GM23248 (cell line): ENCODE measurements around the gene RHEB. TPM values are rescaled to one million over a fixed set of nuclear protein-coding genes. Genes with fewer than 3 reads are reported as not detected.

Experiments
- DNase-seq: peaks from one replicate; pipeline ENCODE4 v3.0.0-alpha.2; 2015
- H2AFZ ChIP-seq: fragments of 200-600 bp; sonication (generic); 2 replicates; pipeline ENCODE4 v1.6.1; 2016; ENCODE audit warnings: antibody characterized with exemption
- H3F3A ChIP-seq: fragments of 200-600 bp; sonication (generic); 2 replicates; pipeline ENCODE4 v1.6.1; 2016; ENCODE audit warnings: mild to moderate bottlenecking, antibody characterized with exemption, mixed run types; ENCODE audit not compliant: insufficient read depth
- H3K27ac ChIP-seq: fragments of 200-600 bp; sonication (generic); 2 replicates; pipeline ENCODE4 v1.5.1; 2016; ENCODE audit warnings: mild to moderate bottlenecking
- H3K27me3 ChIP-seq: fragments of 200-600 bp; sonication (generic); replicated peaks from 2 replicates; pipeline ENCODE4 v1.6.1; 2016; ENCODE audit warnings: mild to moderate bottlenecking; ENCODE audit not compliant: insufficient read depth
- H3K36me3 ChIP-seq: fragments of 200-600 bp; sonication (generic); 2 replicates; pipeline ENCODE4 v1.6.1; 2016; ENCODE audit warnings: low read depth, mild to moderate bottlenecking
- H3K4me1 ChIP-seq: fragments of 200-600 bp; sonication (generic); 2 replicates; pipeline ENCODE4 v1.6.1; 2016; ENCODE audit warnings: mild to moderate bottlenecking; ENCODE audit not compliant: insufficient read depth
- H3K4me2 ChIP-seq: fragments of 200-600 bp; sonication (generic); one replicate; pipeline ENCODE4 v1.6.1; 2016; ENCODE audit warnings: mild to moderate bottlenecking; ENCODE audit not compliant: unreplicated experiment
- H3K4me3 ChIP-seq: fragments of 200-600 bp; sonication (generic); 2 replicates; pipeline ENCODE4 v1.5.1; 2016; ENCODE audit warnings: mild to moderate bottlenecking
- H3K79me2 ChIP-seq: fragments of 200-600 bp; sonication (generic); 2 replicates; pipeline ENCODE4 v1.6.1; 2016; ENCODE audit warnings: mild to moderate bottlenecking; ENCODE audit not compliant: insufficient read depth
- H3K9ac ChIP-seq: fragments of 200-600 bp; sonication (generic); 2 replicates; pipeline ENCODE4 v1.6.1; 2016; ENCODE audit warnings: mild to moderate bottlenecking
- H3K9me2 ChIP-seq: fragments of 200-600 bp; sonication (generic); 2 replicates; pipeline ENCODE4 v1.6.1; 2016; ENCODE audit warnings: mixed run types, mild to moderate bottlenecking, moderate library complexity; ENCODE audit not compliant: insufficient read depth
- H3K9me3 ChIP-seq: fragments of 200-600 bp; sonication (generic); one replicate; pipeline ENCODE4 v1.6.1; 2017; ENCODE audit warnings: low read depth
- H4K20me1 ChIP-seq: fragments of 200-600 bp; sonication (generic); 2 replicates; pipeline ENCODE4 v1.6.0; 2016; ENCODE audit not compliant: insufficient read depth
- EZH2 ChIP-seq: fragments of 200-600 bp; sonication (generic); IDR thresholded peaks from 2 replicates; pipeline ENCODE4 v1.6.1; 2018; ENCODE audit warnings: antibody characterized with exemption, mild to moderate bottlenecking; ENCODE audit not compliant: insufficient read depth, poor library complexity, severe bottlenecking
- EZH2phosphoT487 ChIP-seq: fragments of 200-600 bp; sonication (generic); IDR thresholded peaks from 2 replicates; pipeline ENCODE4 v1.6.1; 2018; ENCODE audit warnings: antibody characterized with exemption, moderate library complexity, mild to moderate bottlenecking, low read depth; ENCODE audit not compliant: insufficient read depth
- WGBS, 2 experiments: methylation state at CpG; one replicate each; pipeline ENCODE4 v1.1.6; 2015 to 2017; ENCODE audit warnings: low lambda C conversion rate in 2 of 2, low coverage in 1 of 2; ENCODE audit errors: missing lambda C conversion rate in 2 of 2; 5-methylcytosine and 5-hydroxymethylcytosine counted together
- in situ Hi-C: fragments of 300-500 bp; cut with MboI; formaldehyde crosslinking; loops from 2 replicates; pipeline ENCODE4 v1.15.0; 2020
- polyA plus RNA-seq: library from polyadenylated mRNA; unstranded; fragments of >200 nt; fragmentation: Nextera tagmentation; extraction: Ambion mirVana; gene quantifications from 2 replicates; pipeline ENCODE4 v1.2.1, GENCODE V29; 2016
- total RNA-seq: library from RNA; depleted of rRNA; stranded (reverse); fragments of >200 nt; shearing (Covaris generic); gene quantifications from 2 replicates; pipeline ENCODE4 v1.2.3, GENCODE V29; 2014

RHEB gene
- total and polyA plus RNA-seq, 2 experiments from 2014 or later = 86.4 to 235 TPM

DNA sequence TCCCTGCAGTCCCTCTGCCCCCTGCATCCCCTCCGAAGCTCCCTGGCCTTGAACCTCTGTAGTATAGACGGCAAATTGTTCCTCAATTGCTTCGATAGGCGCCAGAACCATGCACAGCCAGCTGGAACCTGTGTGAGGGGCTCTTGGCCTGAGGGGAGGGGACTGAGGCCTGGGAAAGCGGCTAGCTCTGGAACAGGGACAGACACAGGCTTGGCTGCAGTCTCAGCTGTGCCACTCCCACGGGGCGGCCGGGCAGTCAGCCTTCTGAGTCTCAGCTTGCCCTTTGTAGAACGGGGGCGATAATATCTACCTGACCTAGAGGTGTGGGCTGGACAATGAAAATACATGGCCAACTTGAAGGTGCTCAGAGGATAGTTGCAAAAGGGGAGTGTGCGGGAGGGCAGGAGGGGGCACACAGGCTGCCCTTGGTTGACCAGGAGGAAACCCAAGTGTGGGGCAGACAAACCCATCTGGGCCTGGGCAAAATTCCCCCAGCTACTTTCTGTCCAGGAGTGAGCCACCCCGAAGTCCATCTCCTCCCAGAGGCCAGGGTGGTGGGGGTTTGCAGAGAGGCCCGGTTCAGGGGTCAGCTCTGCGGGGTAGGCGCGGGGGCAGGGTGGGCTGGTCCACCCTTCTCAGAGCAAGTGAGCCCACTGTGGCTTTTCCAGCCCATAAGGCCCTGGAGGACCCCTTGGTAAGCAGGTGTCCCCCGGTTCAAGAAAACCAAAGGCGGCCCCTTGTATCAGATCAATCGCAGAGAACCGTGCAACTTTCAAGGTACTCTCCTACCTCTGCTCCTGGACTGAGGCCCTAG, 84.4 kb downstream of the RHEB start:
- Histone ChIP-seq H4K20me1 (no peaks in the 10 kb centered on the region), H3F3A (no peaks in the 10 kb centered on the region), H3K27me3 (0 out of 2 replicates have a peak, but pooled peaks cover 5% of the 10 kb centered on the region), H3K4me2 (no peak overlapping the region), H3K4me1 (no peaks in the 10 kb centered on the region), H3K27ac (no peak overlapping the region), H3K9me2 (no peaks in the 10 kb centered on the region), H3K4me3 (no peak overlapping the region), H3K9ac (no peak overlapping the region), H3K36me3 (no peaks in the 10 kb centered on the region), H3K79me2 (no peaks in the 10 kb centered on the region), H2AFZ (no peak overlapping the region), H3K9me3 (no peaks in the 10 kb centered on the region)
- TF ChIP-seq EZH2phosphoT487 (no peak), EZH2 (no peak)
- no peak for DNase-seq
- 82 to 86% methylated on average over 20 of the region's 20 CpGs for WGBS, 2 experiments
- in situ Hi-C loops = no loop called here

DNA sequence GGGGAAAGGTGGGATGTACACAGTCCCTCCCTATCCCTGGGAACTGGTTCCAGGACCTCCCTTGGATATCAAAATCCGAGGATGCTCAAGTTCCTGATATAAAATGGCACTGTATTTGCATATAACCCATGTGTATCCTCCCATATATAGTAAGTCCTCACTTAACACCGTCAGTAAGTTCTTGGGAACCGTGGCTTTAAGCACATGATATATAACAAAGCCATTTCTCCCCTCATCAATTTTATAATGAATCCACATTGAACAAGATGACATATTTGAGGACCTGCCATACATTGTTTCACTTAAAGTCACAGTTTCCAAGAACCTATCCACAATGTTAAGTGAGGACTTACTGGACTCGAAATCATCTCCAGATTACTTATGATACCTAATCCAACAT, 85.1 kb downstream of the RHEB start:
- H3K4me2 ChIP-seq = no peak overlapping the region
- H3F3A ChIP-seq = no peaks in the 10 kb centered on the region
- WGBS, 2 experiments = 71 to 75% methylated on average over 4 of the region's 4 CpGs
- no peak for DNase-seq
- no peak for TF ChIP-seq EZH2
- TF ChIP-seq EZH2phosphoT487 = no peak
- H3K4me1 ChIP-seq = no peaks in the 10 kb centered on the region
- no peaks in the 10 kb centered on the region for H4K20me1 ChIP-seq
- H2AFZ ChIP-seq = no peak overlapping the region
- H3K9me2 ChIP-seq = no peaks in the 10 kb centered on the region
- H3K36me3 ChIP-seq = no peaks in the 10 kb centered on the region
- no peaks in the 10 kb centered on the region for H3K9me3 ChIP-seq
- no peak overlapping the region for H3K9ac ChIP-seq
- H3K27ac ChIP-seq = no peak overlapping the region
- 0 out of 2 replicates have a peak, but pooled peaks cover 5% of the 10 kb centered on the region for H3K27me3 ChIP-seq
- H3K79me2 ChIP-seq = no peaks in the 10 kb centered on the region
- in situ Hi-C loops = no loop called here
- no peak overlapping the region for H3K4me3 ChIP-seq

DNA sequence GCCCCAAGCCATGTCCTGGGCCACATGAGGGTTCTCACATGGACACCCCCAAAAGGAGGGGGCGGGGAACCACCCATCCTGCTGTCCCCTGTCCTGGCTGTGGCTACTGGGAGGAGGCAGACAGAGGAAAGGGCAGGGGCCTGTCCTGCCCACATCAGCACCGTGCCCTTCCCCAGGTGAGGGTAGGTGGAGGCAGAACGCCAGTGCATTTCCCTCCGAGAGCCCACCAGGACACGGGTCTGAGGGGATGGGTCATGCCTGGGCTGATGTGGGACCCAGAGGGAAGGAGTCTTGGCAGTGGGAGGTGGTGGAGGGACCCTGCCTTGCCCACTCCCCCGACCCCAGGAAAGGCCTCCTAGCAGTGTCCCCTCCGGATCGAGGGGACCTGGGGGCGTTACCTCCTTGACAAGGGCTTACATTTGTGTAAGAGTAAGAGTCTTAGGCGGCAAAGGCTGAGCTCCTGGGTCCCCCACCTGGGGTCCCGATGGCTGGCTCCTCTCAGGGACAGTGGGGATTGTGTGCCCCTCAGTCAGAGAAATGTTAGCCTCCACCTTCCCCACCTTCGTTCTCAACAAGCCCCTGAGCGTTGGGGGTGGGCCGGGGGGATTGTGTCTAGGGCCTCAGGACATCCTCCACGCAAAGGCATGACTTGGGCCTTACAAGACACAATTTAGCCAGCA, 85.8 kb downstream of the RHEB start:
- peaks cover 6% of the 10 kb centered on the region for H3K4me1 ChIP-seq
- H3K36me3 ChIP-seq = no peaks in the 10 kb centered on the region
- no peak overlapping the region for H3K4me3 ChIP-seq

GRCh38 chr7:151432658-151433521, 86.8 kb downstream of the RHEB start:
- TF ChIP-seq EZH2 (no peak), EZH2phosphoT487 (no peak)
- no peaks in the 10 kb centered on the region for H4K20me1 ChIP-seq
- WGBS, 2 experiments = 70 to 74% methylated on average over 12 to 14 of the region's 14 CpGs

More for the DNA sequence above, 85.8 kb downstream of the RHEB start:
- H4K20me1 ChIP-seq = no peaks in the 10 kb centered on the region
- 0 out of 2 replicates have a peak, but pooled peaks cover 5% of the 10 kb centered on the region for H3K27me3 ChIP-seq
- TF ChIP-seq EZH2phosphoT487 (no peak), EZH2 (no peak)
- no peaks in the 10 kb centered on the region for H3K79me2 ChIP-seq
- no peaks in the 10 kb centered on the region for H3K9me3 ChIP-seq
- no peaks in the 10 kb centered on the region for H3K9me2 ChIP-seq
- H3K27ac ChIP-seq = no peak overlapping the region
- H3K9ac ChIP-seq = no peak overlapping the region
- WGBS, 2 experiments = 78 to 79% methylated on average over 13 to 15 of the region's 15 CpGs
- no peaks in the 10 kb centered on the region for H3F3A ChIP-seq
- no peak overlapping the region for H2AFZ ChIP-seq
- DNase-seq = no peak
- in situ Hi-C loops = no loop called here
- no peak overlapping the region for H3K4me2 ChIP-seq

More at GRCh38 chr7:151432658-151433521, 86.8 kb downstream of the RHEB start:
- in situ Hi-C loops = no loop called here
- no peak for DNase-seq
- no peaks in the 10 kb centered on the region for H3K9me2 ChIP-seq
- H3F3A ChIP-seq = no peaks in the 10 kb centered on the region
- no peaks in the 10 kb centered on the region for H3K27me3 ChIP-seq
- H3K4me1 ChIP-seq = peaks cover 14% of the 10 kb centered on the region
- no peak overlapping the region for H3K27ac ChIP-seq
- H3K9me3 ChIP-seq = no peaks in the 10 kb centered on the region
- H2AFZ ChIP-seq = no peak overlapping the region
- no peak overlapping the region for H3K9ac ChIP-seq
- no peaks in the 10 kb centered on the region for H3K36me3 ChIP-seq
- no peak overlapping the region for H3K4me3 ChIP-seq
- no peaks in the 10 kb centered on the region for H3K79me2 ChIP-seq
- no peak overlapping the region for H3K4me2 ChIP-seq
